GM10266 (cell line): ENCODE measurements around the gene DRAXIN.

ENCODE experiments used
- DNase-seq: peaks from one replicate; pipeline ENCODE4 v3.0.0; 2012; ENCODE audit errors: extremely low spot score
- CTCF ChIP-seq: IDR thresholded peaks from 2 replicates; pipeline ENCODE4 v1.5.1; 2012; ENCODE audit warnings: mild to moderate bottlenecking, low read depth; ENCODE audit not compliant: control insufficient read depth, insufficient read depth; ENCODE audit errors: missing control alignments

DRAXIN gene

GRCh38 chr1:11688506-11688905 is 3.0 kb upstream of the DRAXIN start:
- no peak for DNase-seq
- TF ChIP-seq CTCF = no peak

GRCh38 chr1:11690397-11691301 is 861 bp upstream of the DRAXIN start:
- no peak for TF ChIP-seq CTCF
- no peak for DNase-seq

- TF ChIP-seq CTCF = no peak
- DNase-seq = no peak
These were observed 610 bp downstream of the DRAXIN start for GRCh38 chr1:11691928-11692711.

GRCh38 chr1:11693024-11693590 is 1.6 kb downstream of the DRAXIN start:
- no peak for TF ChIP-seq CTCF
- no peak for DNase-seq

- no peak for TF ChIP-seq CTCF
- DNase-seq = no peak
These were observed 2.4 kb downstream of the DRAXIN start for GRCh38 chr1:11693917-11694316.

GRCh38 chr1:11695861-11696260 is 4.4 kb downstream of the DRAXIN start:
- no peak for DNase-seq
- TF ChIP-seq CTCF = no peak
